ENCODE measurements around the gene MLLT3. TPM values are rescaled to one million over a fixed set of nuclear protein-coding genes. Genes with fewer than 3 reads are reported as not detected.

Gene MLLT3
- total RNA-seq, 2 experiments from 2014 or later: 112 to 114 TPM

- H3K4me1 Mint-ChIP-seq (ENCODE audit: low read depth): peaks cover 81% of the 10 kb centered on the region
- peak overlapping the region; percentile 38 for H3K4me3 Mint-ChIP-seq
- ATAC-seq: peak; percentile 74
- no peaks in the 10 kb centered on the region for H3K9me3 Mint-ChIP-seq (ENCODE audit: insufficient read depth)
- ChIA-PET CTCF (interaction anchor here (0.7 to 2.2 kb wide), 10 partner anchors 16 to 72 kb away, joined by 3 to 16 read pairs (median 4); partner anchors contain the start of gene MLLT3), POLR2A (interaction anchor here (0.6 to 1.7 kb wide), 2 partner anchors 69 to 118 kb away, joined by 3 to 15 read pairs; partner anchors contain the start of gene MLLT3)
- peak; percentile 37 for DNase-seq
- no peaks in the 10 kb centered on the region for H3K27me3 Mint-ChIP-seq (ENCODE audit: low read depth)
- peak overlapping the region; percentile 82 for H3K27ac Mint-ChIP-seq
- H3K36me3 Mint-ChIP-seq (ENCODE audit: low read depth): peaks cover 42% of the 10 kb centered on the region
Observed at GRCh38 chr9:20552874-20553557, 69.3 kb downstream of the MLLT3 start.

GRCh38 chr9:20551835-20552234, 70.5 kb downstream of the MLLT3 start:
- ChIA-PET CTCF (interaction anchor here (1.7 kb wide), 1 partner anchor 21 kb away, joined by 4 read pairs; no protein-coding TSS in a partner anchor), POLR2A (interaction anchor here (0.6 to 1.1 kb wide), 2 partner anchors 71 to 149 kb away, joined by 3 to 4 read pairs; partner anchors contain the start of gene MLLT3)
- DNase-seq: no peak
- ATAC-seq: no peak
- peaks cover 69% of the 10 kb centered on the region for H3K4me1 Mint-ChIP-seq (ENCODE audit: low read depth)
- peak overlapping the region; percentile 5 for H3K4me3 Mint-ChIP-seq
- H3K27me3 Mint-ChIP-seq (ENCODE audit: low read depth): no peaks in the 10 kb centered on the region
- no peaks in the 10 kb centered on the region for H3K9me3 Mint-ChIP-seq (ENCODE audit: insufficient read depth)
- peaks cover 32% of the 10 kb centered on the region for H3K36me3 Mint-ChIP-seq (ENCODE audit: low read depth)
- peak overlapping the region; percentile 1 for H3K27ac Mint-ChIP-seq

GRCh38 chr9:20551236-20551635, 71.1 kb downstream of the MLLT3 start:
- Mint-ChIP-seq H3K36me3 (ENCODE audit: low read depth) (peaks cover 31% of the 10 kb centered on the region), H3K4me3 (no peak overlapping the region), H3K27me3 (ENCODE audit: low read depth) (no peaks in the 10 kb centered on the region), H3K9me3 (ENCODE audit: insufficient read depth) (no peaks in the 10 kb centered on the region), H3K27ac (no peak overlapping the region), H3K4me1 (ENCODE audit: low read depth) (peaks cover 66% of the 10 kb centered on the region)
- ATAC-seq (no peak), DNase-seq (no peak)
- ChIA-PET POLR2A (interaction anchor here (0.6 to 1.1 kb wide), 2 partner anchors 11 to 71 kb away, joined by 3 to 4 read pairs; partner anchors contain the start of gene MLLT3), CTCF (interaction anchor here (1.7 kb wide), 1 partner anchor 21 kb away, joined by 4 read pairs; no protein-coding TSS in a partner anchor)

- DNase-seq: no peak
- H3K27ac Mint-ChIP-seq: peak overlapping the region; percentile 32
- H3K4me3 Mint-ChIP-seq: no peak overlapping the region
- H3K4me1 Mint-ChIP-seq (ENCODE audit: low read depth): peaks cover 61% of the 10 kb centered on the region
- ChIA-PET CTCF (interaction anchor here (1.5 kb wide), 1 partner anchor 72 kb away, joined by 4 read pairs; the partner anchor contains the start of gene MLLT3), POLR2A (no interaction called here)
- H3K9me3 Mint-ChIP-seq (ENCODE audit: insufficient read depth): no peaks in the 10 kb centered on the region
- ATAC-seq: no peak
- H3K27me3 Mint-ChIP-seq (ENCODE audit: low read depth): no peaks in the 10 kb centered on the region
- peaks cover 31% of the 10 kb centered on the region for H3K36me3 Mint-ChIP-seq (ENCODE audit: low read depth)
Observed at GRCh38 chr9:20550326-20550725, 72.0 kb downstream of the MLLT3 start.

- ChIA-PET POLR2A (interaction anchor here (0.6 kb wide), 1 partner anchor 78 kb away, joined by 3 read pairs; no protein-coding TSS in a partner anchor), CTCF (no interaction called here)
- no peak for ATAC-seq
- Mint-ChIP-seq H3K4me3 (no peak overlapping the region), H3K27me3 (ENCODE audit: low read depth) (no peaks in the 10 kb centered on the region), H3K36me3 (ENCODE audit: low read depth) (peaks cover 43% of the 10 kb centered on the region), H3K27ac (no peak overlapping the region), H3K9me3 (ENCODE audit: insufficient read depth) (no peaks in the 10 kb centered on the region), H3K4me1 (ENCODE audit: low read depth) (peaks cover 56% of the 10 kb centered on the region)
- DNase-seq: no peak
Observed at GRCh38 chr9:20549053-20549452, 73.2 kb downstream of the MLLT3 start.

- H3K27ac Mint-ChIP-seq: no peak overlapping the region
Observed at GRCh38 chr9:20545023-20545622, 77.2 kb downstream of the MLLT3 start.

GRCh38 chr9:20540169-20540863, 82.0 kb downstream of the MLLT3 start:
- no peak overlapping the region for H3K4me3 Mint-ChIP-seq
- ChIA-PET CTCF (no interaction called here), POLR2A (no interaction called here)
- H3K9me3 Mint-ChIP-seq (ENCODE audit: insufficient read depth): peaks cover 27% of the 10 kb centered on the region
- no peak overlapping the region for H3K27ac Mint-ChIP-seq
- ATAC-seq (no peak), DNase-seq (no peak)
- H3K36me3 Mint-ChIP-seq (ENCODE audit: low read depth): peaks cover 78% of the 10 kb centered on the region
- peaks cover 47% of the 10 kb centered on the region for H3K4me1 Mint-ChIP-seq (ENCODE audit: low read depth)
- no peaks in the 10 kb centered on the region for H3K27me3 Mint-ChIP-seq (ENCODE audit: low read depth)

More at GRCh38 chr9:20545023-20545622, 77.2 kb downstream of the MLLT3 start:
- peaks cover 35% of the 10 kb centered on the region for H3K4me1 Mint-ChIP-seq (ENCODE audit: low read depth)
- CTCF ChIA-PET: no interaction called here
- H3K27me3 Mint-ChIP-seq (ENCODE audit: low read depth): no peaks in the 10 kb centered on the region
- POLR2A ChIA-PET: interaction anchor here (0.5 kb wide), 1 partner anchor 77 kb away, joined by 4 read pairs; the partner anchor contains the start of gene MLLT3
- H3K36me3 Mint-ChIP-seq (ENCODE audit: low read depth): peaks cover 60% of the 10 kb centered on the region
- peaks cover 16% of the 10 kb centered on the region for H3K9me3 Mint-ChIP-seq (ENCODE audit: insufficient read depth)
- no peak overlapping the region for H3K4me3 Mint-ChIP-seq
- no peak for ATAC-seq
- DNase-seq: no peak

- peaks cover 41% of the 10 kb centered on the region for H3K4me1 Mint-ChIP-seq (ENCODE audit: low read depth)
- no peaks in the 10 kb centered on the region for H3K27me3 Mint-ChIP-seq (ENCODE audit: low read depth)
- H3K27ac Mint-ChIP-seq: no peak overlapping the region
- ChIA-PET POLR2A (no interaction called here), CTCF (no interaction called here)
- H3K9me3 Mint-ChIP-seq (ENCODE audit: insufficient read depth): peaks cover 27% of the 10 kb centered on the region
- DNase-seq (no peak), ATAC-seq (no peak)
- no peak overlapping the region for H3K4me3 Mint-ChIP-seq
- peaks cover 73% of the 10 kb centered on the region for H3K36me3 Mint-ChIP-seq (ENCODE audit: low read depth)
Observed at GRCh38 chr9:20538956-20539355, 83.3 kb downstream of the MLLT3 start.

GRCh38 chr9:20538092-20538491, 84.2 kb downstream of the MLLT3 start:
- Mint-ChIP-seq H3K4me1 (ENCODE audit: low read depth) (peaks cover 36% of the 10 kb centered on the region), H3K4me3 (no peak overlapping the region), H3K36me3 (ENCODE audit: low read depth) (peaks cover 70% of the 10 kb centered on the region)

GRCh38 chr9:20537294-20537693, 85.0 kb downstream of the MLLT3 start:
- peaks cover 69% of the 10 kb centered on the region for H3K36me3 Mint-ChIP-seq (ENCODE audit: low read depth)
- peaks cover 29% of the 10 kb centered on the region for H3K4me1 Mint-ChIP-seq (ENCODE audit: low read depth)
- no peak for DNase-seq
- H3K27me3 Mint-ChIP-seq (ENCODE audit: low read depth): no peaks in the 10 kb centered on the region
- no peak for ATAC-seq
- no peak overlapping the region for H3K27ac Mint-ChIP-seq
- CTCF ChIA-PET: no interaction called here
- POLR2A ChIA-PET: no interaction called here
- H3K9me3 Mint-ChIP-seq (ENCODE audit: insufficient read depth): peaks cover 27% of the 10 kb centered on the region
- H3K4me3 Mint-ChIP-seq: no peak overlapping the region

More at GRCh38 chr9:20538092-20538491, 84.2 kb downstream of the MLLT3 start:
- Mint-ChIP-seq H3K27me3 (ENCODE audit: low read depth) (no peaks in the 10 kb centered on the region), H3K27ac (no peak overlapping the region), H3K9me3 (ENCODE audit: insufficient read depth) (peaks cover 27% of the 10 kb centered on the region)
- DNase-seq: no peak
- ChIA-PET POLR2A (no interaction called here), CTCF (no interaction called here)
- ATAC-seq: no peak

- POLR2A ChIA-PET: no interaction called here
- Mint-ChIP-seq H3K27me3 (ENCODE audit: low read depth) (no peaks in the 10 kb centered on the region), H3K9me3 (ENCODE audit: insufficient read depth) (no peaks in the 10 kb centered on the region), H3K4me1 (ENCODE audit: low read depth) (peaks cover 54% of the 10 kb centered on the region), H3K27ac (no peak overlapping the region), H3K36me3 (ENCODE audit: low read depth) (peaks cover 57% of the 10 kb centered on the region), H3K4me3 (no peak overlapping the region)
- no peak for ATAC-seq
- CTCF ChIA-PET: interaction anchor here (1.7 kb wide), 1 partner anchor 20 kb away, joined by 5 read pairs; no protein-coding TSS in a partner anchor
- no peak for DNase-seq
Observed at GRCh38 chr9:20532584-20532983, 89.7 kb downstream of the MLLT3 start.
